HepG2 (cell line): ENCODE data around the gene ZFYVE21.

ENCODE experiments used
- CTCF ChIP-seq: sonication (generic); formaldehyde crosslinking; IDR thresholded peaks from 2 replicates; pipeline ENCODE4 v1.5.0; 2020; ENCODE audit warnings: mild to moderate bottlenecking, missing genetic modification reagents, moderate library complexity
- ZNF180 ChIP-seq: sonication (generic); formaldehyde crosslinking; IDR thresholded peaks from 2 replicates; pipeline ENCODE4 v1.4.0; 2020; ENCODE audit warnings: low read depth, missing genetic modification reagents, borderline replicate concordance

- TF ChIP-seq ZNF180 (CRISPR knock-in tag) (no peak), CTCF (no peak)
These were observed 5.8 kb upstream of the ZFYVE21 start for GRCh38 chr14:103709814-103710213.
